ENCODE data around the gene PCSK2. TPM values are rescaled to one million over a fixed set of nuclear protein-coding genes. Genes with fewer than 3 reads are reported as not detected.

PCSK2 gene
- total RNA-seq, 3 donors from 2014 or later (not counting 1 experiment from before 2014, with no cell fraction given): not detected

DNA sequence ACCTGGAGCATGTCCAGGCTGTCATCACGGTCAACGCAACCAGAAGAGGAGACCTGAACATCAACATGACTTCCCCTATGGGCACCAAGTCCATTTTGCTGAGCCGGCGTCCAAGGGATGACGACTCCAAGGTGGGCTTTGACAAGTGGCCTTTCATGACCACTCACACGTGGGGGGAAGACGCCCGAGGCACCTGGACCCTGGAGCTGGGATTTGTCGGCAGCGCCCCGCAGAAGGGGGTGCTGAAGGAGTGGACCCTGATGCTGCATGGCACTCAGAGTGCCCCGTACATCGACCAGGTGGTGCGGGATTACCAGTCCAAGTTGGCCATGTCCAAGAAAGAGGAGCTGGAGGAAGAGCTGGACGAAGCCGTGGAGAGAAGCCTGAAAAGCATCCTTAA is 254.8 kb downstream of the PCSK2 start:
- WGBS (ENCODE audit: insufficient coverage): 93% methylated on average over 16 of the region's 16 CpGs
- no peak overlapping the region for H3K4me3 Mint-ChIP-seq
- Histone ChIP-seq H3K4me1 (ENCODE audit: control insufficient read depth, insufficient read depth, low read length) (no peaks in the 10 kb centered on the region), H3K36me3 (ENCODE audit: control insufficient read depth, insufficient read depth, low read length) (no peaks in the 10 kb centered on the region), H3K27me3 (ENCODE audit: control insufficient read depth, insufficient read depth, low read length) (no peaks in the 10 kb centered on the region), H3K27ac (ENCODE audit: low read length) (no peak overlapping the region), H3K4me3 (ENCODE audit: low read length) (no peak overlapping the region), H3K9me3 (ENCODE audit: control insufficient read depth, insufficient read depth, low read length) (no peaks in the 10 kb centered on the region)
- H3K36me3 Mint-ChIP-seq: no peaks in the 10 kb centered on the region
- H3K27ac Mint-ChIP-seq: no peak overlapping the region
- no peak for TF ChIP-seq CTCF (IDR thresholded peaks at IDR 0.05)
- H3K9me3 Mint-ChIP-seq: no peaks in the 10 kb centered on the region
- H3K4me1 Mint-ChIP-seq: no peaks in the 10 kb centered on the region
- no peak for ATAC-seq
- DNase-seq: no peak
- intact Hi-C loops (cut with micrococcal nuclease): no loop called here
- peaks cover 22 to 26% of the 10 kb centered on the region in 2 donors for H3K27me3 Mint-ChIP-seq (ENCODE audit: low read depth in 2 of 2)

- H3K4me3 Mint-ChIP-seq: no peak overlapping the region
- Histone ChIP-seq H3K4me3 (ENCODE audit: low read length) (no peak overlapping the region), H3K27ac (ENCODE audit: low read length) (no peak overlapping the region), H3K4me1 (ENCODE audit: control insufficient read depth, insufficient read depth, low read length) (no peaks in the 10 kb centered on the region), H3K27me3 (ENCODE audit: control insufficient read depth, insufficient read depth, low read length) (no peaks in the 10 kb centered on the region), H3K9me3 (ENCODE audit: control insufficient read depth, insufficient read depth, low read length) (no peaks in the 10 kb centered on the region), H3K36me3 (ENCODE audit: control insufficient read depth, insufficient read depth, low read length) (no peaks in the 10 kb centered on the region)
- no peaks in the 10 kb centered on the region for H3K36me3 Mint-ChIP-seq
- no peak for DNase-seq
- 92% methylated on average over 5 of the region's 5 CpGs for WGBS (ENCODE audit: insufficient coverage)
- intact Hi-C loops (cut with micrococcal nuclease): no loop called here
- no peaks in the 10 kb centered on the region for H3K4me1 Mint-ChIP-seq
- no peak overlapping the region for H3K27ac Mint-ChIP-seq
- TF ChIP-seq CTCF (IDR thresholded peaks at IDR 0.05): no peak
- peaks cover 23 to 28% of the 10 kb centered on the region in 2 donors for H3K27me3 Mint-ChIP-seq (ENCODE audit: low read depth in 2 of 2)
- no peak for ATAC-seq
- H3K9me3 Mint-ChIP-seq: no peaks in the 10 kb centered on the region
These were observed 255.7 kb downstream of the PCSK2 start for GRCh38 chr20:17482536-17482935.

DNA sequence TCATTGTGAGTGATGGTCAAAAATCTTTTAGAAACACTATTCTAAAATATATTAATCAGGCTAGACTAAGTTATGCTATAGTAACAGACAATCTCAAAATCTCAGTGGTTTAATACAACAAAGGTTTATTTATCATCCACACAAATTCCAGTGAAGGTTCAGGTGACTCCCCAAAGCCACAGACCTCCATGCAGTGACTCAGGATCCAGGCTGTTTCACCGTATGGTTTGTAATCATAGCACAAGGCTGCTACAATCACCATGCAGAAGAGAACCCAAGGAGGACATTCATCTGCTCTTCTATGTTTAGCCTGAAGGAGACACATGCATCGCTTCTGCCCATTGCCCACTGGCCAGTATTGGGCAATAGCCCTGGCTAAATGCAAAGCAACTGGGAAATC is 258.2 kb downstream of the PCSK2 start:
- no peaks in the 10 kb centered on the region for H3K36me3 Mint-ChIP-seq
- no peak overlapping the region for H3K4me3 Mint-ChIP-seq
- H3K36me3 ChIP-seq (ENCODE audit: control insufficient read depth, insufficient read depth, low read length): no peaks in the 10 kb centered on the region
- H3K9me3 Mint-ChIP-seq: no peaks in the 10 kb centered on the region
- intact Hi-C loops (cut with micrococcal nuclease): no loop called here
- 94% methylated on average over 2 of the region's 2 CpGs for WGBS (ENCODE audit: insufficient coverage)
- no peaks in the 10 kb centered on the region for H3K27me3 ChIP-seq (ENCODE audit: control insufficient read depth, insufficient read depth, low read length)
- H3K4me1 ChIP-seq (ENCODE audit: control insufficient read depth, insufficient read depth, low read length): no peaks in the 10 kb centered on the region
- no peak overlapping the region for H3K27ac Mint-ChIP-seq
- peaks cover 22 to 28% of the 10 kb centered on the region in 2 donors for H3K27me3 Mint-ChIP-seq (ENCODE audit: low read depth in 2 of 2)
- TF ChIP-seq CTCF (IDR thresholded peaks at IDR 0.05): no peak
- DNase-seq (no peak), ATAC-seq (no peak)
- H3K4me1 Mint-ChIP-seq: no peaks in the 10 kb centered on the region
- no peaks in the 10 kb centered on the region for H3K9me3 ChIP-seq (ENCODE audit: control insufficient read depth, insufficient read depth, low read length)
- no peak overlapping the region for H3K4me3 ChIP-seq (ENCODE audit: low read length)
- no peak overlapping the region for H3K27ac ChIP-seq (ENCODE audit: low read length)

DNA sequence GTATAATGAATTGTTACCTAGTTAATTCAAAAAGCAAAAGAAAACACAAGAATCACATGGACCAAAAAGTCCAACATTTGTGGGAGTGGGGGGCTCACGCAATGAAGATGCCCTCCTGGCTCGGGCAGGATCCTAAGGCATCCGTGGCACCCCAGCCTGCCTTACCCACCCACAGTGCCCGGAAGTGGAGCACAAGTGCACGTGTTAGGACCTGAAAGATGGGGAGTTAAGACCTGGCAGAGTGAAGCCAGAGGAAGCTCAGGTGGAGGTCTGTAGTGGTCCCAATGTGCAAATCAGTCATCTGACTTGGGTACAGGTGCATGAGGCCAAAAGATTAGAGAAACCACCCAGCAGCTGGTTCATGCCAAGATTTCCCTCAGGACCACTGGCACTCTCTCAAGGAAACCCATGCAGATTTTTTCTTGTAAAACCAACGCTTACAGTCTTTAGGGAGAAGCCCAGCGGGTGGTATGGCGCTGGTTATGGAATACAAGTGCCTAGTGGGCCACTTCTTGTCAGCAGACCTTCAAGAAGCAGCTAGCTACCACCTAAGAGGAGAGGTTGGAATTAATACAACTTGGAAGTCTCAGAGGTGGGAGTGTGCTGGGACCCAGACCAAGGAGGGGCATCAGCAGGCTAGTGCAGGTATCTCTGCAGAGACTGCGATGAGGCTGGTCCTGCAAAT is 262.2 kb downstream of the PCSK2 start:
- Mint-ChIP-seq H3K4me3 (no peak overlapping the region), H3K36me3 (no peaks in the 10 kb centered on the region), H3K27me3 (ENCODE audit: low read depth in 2 of 2) (peaks cover 17 to 20% of the 10 kb centered on the region in 2 donors), H3K27ac (no peak overlapping the region), H3K9me3 (no peaks in the 10 kb centered on the region), H3K4me1 (no peaks in the 10 kb centered on the region)
- TF ChIP-seq CTCF (IDR thresholded peaks at IDR 0.05): no peak
- intact Hi-C loops (cut with micrococcal nuclease): no loop called here
- ATAC-seq: no peak
- H3K36me3 ChIP-seq (ENCODE audit: control insufficient read depth, insufficient read depth, low read length): no peaks in the 10 kb centered on the region
- no peak overlapping the region for H3K27ac ChIP-seq (ENCODE audit: low read length)
- H3K4me3 ChIP-seq (ENCODE audit: low read length): no peak overlapping the region
- 86% methylated on average over 9 of the region's 9 CpGs for WGBS (ENCODE audit: insufficient coverage)
- no peak for DNase-seq
- no peaks in the 10 kb centered on the region for H3K9me3 ChIP-seq (ENCODE audit: control insufficient read depth, insufficient read depth, low read length)
- no peaks in the 10 kb centered on the region for H3K27me3 ChIP-seq (ENCODE audit: control insufficient read depth, insufficient read depth, low read length)
- no peaks in the 10 kb centered on the region for H3K4me1 ChIP-seq (ENCODE audit: control insufficient read depth, insufficient read depth, low read length)
